ENCODE data around the gene LSS. TPM values are rescaled to one million over a fixed set of nuclear protein-coding genes. Genes with fewer than 3 reads are reported as not detected.
A peak's percentile ranks its signal among the peaks of the same experiment; 100 is the strongest.
"Not testable (repeated sequence)": the region's sequence is repeated elsewhere in the genome, so short reads cannot be mapped to it uniquely, and the experiment has no call there.

The LSS gene
- total RNA-seq, 1 experiment from 2014 or later, result 41.3 TPM

DNA sequence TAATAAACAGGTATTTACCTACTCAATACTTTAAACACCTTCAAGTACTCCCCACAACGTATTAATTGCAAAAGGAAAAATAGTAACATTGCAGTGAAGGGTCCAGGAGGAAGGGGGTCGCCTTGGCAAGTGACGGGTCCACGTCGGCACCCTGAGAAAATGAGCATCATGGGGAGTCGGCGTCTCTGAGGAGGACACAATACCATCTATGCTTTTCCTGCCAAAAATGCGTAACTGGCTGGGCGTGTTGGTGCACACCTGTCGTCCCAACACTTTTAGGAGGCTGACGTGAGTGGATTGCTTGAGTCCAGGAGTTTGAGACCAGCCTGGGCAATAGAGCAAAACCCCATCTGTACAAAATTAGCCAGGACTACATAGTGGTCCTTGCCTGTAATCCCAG lies 80.5 kb downstream of the LSS start:
- Histone ChIP-seq H3K27ac (no peak overlapping the region), H3K4me1 (no peaks in the 10 kb centered on the region; the same call in 1 of the 2 replicates)

DNA sequence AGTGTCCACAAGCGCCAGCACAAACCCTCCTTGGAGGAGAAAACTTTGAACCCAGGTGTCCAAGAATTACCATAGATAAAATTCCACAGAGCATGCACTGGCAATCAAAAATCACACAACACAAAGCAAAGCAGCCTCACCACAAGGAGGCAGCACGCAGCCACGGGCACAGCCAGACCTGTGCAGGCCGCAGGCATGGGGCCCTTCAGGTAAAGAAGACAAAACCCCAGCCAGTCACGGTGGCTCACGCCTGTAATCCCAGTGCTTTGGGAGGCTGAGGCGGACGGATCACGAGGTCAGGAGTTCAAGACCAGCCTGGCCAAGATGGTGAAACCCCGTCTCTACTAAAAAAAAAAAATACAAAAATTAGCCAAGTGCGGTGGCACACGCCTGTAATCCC lies 81.1 kb downstream of the LSS start:
- DNase-seq, result peak; percentile 57 to 69
- not testable (repeated sequence) for H3K9me3 ChIP-seq (replicated peaks); H3K27ac ChIP-seq; H3K4me1 ChIP-seq; H3K4me3 ChIP-seq; H3K27me3 ChIP-seq; H3K36me3 ChIP-seq

More for the DNA sequence above, 80.5 kb downstream of the LSS start:
- DNase-seq, result no peak
- H3K36me3 ChIP-seq, result no peaks in the 10 kb centered on the region
- H3K4me3 ChIP-seq, result no peak overlapping the region
- H3K9me3 ChIP-seq (replicated peaks), result no peaks in the 10 kb centered on the region
- no peaks in the 10 kb centered on the region for H3K27me3 ChIP-seq

DNA sequence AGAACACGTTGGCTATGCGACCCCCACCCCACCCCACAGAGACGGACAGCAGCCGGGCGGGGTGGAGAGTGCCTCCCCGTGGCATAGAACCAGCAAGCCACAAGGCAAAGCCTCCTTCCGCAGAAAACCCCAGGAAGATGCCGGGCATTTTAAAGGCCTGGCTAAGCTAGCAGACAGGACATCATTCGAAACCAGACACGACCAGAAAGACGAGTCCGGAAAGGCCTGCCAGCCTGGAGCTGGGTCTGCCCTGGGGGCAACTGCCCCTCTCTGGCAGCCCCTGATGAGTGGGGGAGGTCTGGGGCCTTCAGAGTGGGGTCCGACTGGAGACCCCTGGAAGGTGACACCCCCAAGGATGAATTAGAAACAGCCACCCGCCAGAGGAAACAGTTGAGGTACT lies 81.7 kb downstream of the LSS start:
- Histone ChIP-seq H3K4me1 (no peaks in the 10 kb centered on the region; the same call in 1 of the 2 replicates), H3K4me3 (no peak overlapping the region), H3K36me3 (no peaks in the 10 kb centered on the region), H3K9me3 (replicated peaks) (no peaks in the 10 kb centered on the region), H3K27ac (no peak overlapping the region), H3K27me3 (no peaks in the 10 kb centered on the region)
- no peak for DNase-seq

DNA sequence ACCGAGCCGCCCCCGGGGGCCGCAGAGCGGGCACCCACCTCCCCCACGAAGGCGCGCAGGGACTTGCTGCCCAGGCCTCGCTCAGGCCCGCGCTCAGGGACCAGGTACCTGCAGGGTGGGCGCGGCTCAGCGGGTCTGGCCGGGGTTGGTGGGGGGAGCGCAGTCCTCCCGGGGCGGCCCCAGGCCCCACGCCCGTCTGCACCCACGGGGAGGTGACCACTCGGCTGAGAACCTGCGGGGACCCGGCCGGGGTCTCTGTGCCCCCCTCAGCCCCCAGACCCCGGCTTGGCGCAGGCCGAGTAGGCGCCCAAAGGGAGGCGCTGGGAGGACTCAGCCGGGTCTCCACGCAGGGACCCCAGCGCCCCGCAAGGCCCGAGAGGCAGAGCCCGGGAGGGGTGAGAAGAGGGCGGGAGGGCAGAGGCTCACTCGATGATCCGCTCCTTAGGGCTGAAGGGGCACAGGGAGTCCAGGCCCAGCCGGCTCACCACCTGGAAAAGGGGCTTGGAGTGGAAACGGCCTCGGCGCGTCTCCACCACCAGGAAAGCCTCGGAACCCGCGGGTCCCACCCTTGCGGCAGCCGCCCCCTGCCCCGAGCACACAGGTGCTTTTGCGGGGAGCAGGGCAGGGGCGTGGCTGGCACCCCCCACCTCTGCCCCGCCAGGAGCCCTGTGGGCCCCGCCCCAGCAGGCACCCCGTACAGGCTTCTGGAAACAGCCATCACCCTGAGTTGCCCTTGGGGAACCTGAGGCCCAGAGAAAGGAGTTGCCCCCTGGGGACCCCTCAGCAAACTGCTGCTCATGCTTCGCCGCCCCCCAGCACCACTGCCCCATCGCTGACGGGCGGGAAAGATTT lies 82.5 kb downstream of the LSS start:
- Histone ChIP-seq H3K4me1 (no peaks in the 10 kb centered on the region; the same call in 1 of the 2 replicates), H3K4me3 (no peak overlapping the region), H3K36me3 (no peaks in the 10 kb centered on the region), H3K27ac (no peak overlapping the region), H3K27me3 (no peaks in the 10 kb centered on the region), H3K9me3 (replicated peaks) (no peaks in the 10 kb centered on the region)
- no peak for DNase-seq

DNA sequence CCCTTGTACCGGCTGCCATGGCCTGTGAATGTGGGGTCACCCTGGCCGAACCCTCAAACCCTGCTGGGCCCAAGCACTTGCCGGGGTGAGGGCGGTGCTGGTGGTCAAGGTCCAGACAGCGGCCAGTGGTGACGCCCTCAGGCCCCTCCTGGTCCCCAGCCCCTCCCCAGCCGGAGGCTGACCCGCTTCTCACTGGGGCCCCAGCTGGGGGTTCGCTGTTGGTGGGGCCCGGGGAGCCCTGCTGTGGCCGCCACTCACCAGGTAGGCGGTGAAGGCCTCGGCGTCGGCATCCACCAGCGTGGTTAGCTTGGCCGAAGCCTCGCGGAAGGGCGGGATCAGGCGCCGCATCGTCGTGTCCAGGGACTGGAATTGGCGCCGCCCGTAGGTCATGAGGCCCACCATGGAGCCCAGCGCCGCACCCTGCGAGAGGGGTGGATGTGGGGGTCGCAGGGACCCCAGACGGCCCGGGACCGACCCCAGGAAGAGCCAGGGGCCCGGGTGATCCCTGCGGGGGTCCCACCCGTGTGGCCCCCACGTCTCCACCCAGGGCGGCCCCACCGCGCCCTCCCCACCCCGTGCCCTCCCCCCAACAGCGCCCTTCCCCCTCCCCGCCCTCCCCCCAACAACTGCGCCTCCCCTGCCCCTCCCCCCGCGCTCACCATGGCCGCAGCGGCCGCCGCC lies 83.3 kb downstream of the LSS start:
- Histone ChIP-seq H3K36me3 (no peaks in the 10 kb centered on the region), H3K27ac (no peak overlapping the region), H3K9me3 (replicated peaks) (no peaks in the 10 kb centered on the region), H3K4me1 (no peaks in the 10 kb centered on the region; the same call in 1 of the 2 replicates), H3K27me3 (no peaks in the 10 kb centered on the region), H3K4me3 (no peak overlapping the region)
- DNase-seq, result no peak

DNA sequence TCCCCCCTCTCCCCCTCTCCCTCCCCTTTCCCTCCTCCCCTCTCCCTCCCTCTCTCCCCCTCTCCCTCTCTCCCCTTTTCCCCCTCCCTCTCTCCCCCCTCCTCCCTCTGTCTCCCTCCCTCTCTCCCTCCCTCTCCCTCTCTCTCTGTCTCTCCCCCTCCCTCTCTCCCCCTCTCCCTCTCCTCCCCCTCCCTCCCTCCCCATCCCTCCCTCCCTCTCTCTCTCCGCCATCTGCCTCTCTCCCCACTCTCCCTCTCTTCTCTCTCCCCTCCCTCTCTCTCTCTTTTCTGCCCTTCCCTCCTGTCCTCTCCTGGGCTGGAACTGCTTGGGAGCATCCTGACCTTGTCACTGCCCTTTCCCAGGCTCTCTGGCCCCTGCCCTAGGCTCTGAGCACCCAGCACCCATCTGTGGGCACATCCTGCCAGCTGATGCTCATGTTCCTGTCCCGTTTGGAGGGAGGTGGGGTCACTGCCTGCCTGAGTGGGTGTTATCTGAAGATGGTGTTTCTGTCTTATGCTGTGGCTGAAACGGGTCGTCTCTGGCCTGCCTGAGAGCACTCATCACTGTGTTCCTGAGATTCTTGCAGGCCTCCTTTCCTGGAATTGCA lies 84.0 kb downstream of the LSS start:
- Histone ChIP-seq H3K27ac (no peak overlapping the region), H3K27me3 (no peaks in the 10 kb centered on the region), H3K9me3 (replicated peaks) (no peaks in the 10 kb centered on the region), H3K4me1 (no peaks in the 10 kb centered on the region; the same call in 1 of the 2 replicates), H3K4me3 (no peak overlapping the region), H3K36me3 (no peaks in the 10 kb centered on the region)
- no peak for DNase-seq

DNA sequence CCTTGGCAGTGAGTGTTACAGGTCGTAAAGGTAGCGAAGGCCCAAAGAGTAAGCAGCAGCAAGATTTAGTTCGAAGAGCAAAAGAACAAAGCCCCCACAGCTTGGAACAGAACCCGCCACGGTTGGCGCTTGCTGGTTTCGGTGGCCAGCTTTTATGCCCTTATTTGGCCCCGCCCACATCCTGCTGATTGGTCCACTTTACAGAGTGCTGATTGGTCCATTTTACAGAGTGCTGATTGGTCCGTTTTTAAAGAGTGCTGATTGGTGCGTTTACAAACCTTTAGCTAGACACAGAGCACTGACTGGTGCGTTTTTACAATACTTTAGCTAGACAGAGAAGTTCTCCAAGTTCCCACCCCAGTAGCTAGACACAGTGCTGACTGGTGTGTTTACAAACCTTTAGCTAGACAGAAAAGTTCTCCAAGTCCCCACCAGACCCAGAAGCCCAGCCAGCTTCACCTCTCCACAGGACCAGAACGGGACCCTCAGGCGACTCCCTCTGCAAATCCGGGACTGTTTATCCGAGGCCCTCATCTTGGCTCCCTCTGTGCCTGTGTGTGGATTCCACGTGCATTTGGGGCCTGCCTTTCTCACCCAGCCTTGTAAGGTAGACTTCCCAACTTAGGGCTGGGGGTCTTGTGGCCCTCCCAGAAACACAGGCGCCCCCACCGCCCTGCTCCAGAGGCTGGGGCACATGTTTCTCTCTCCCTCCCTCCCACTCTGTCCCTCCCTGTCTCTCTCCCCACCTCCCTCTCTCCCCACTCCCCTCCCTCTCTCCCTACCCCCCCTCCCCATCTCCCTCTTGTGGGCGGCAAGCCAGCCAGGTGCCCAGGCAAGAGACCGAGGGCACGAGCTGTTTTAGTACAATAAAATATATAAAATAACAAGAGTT lies 85.7 kb downstream of the LSS start:
- Histone ChIP-seq H3K4me1 (no peaks in the 10 kb centered on the region), H3K9me3 (replicated peaks) (no peaks in the 10 kb centered on the region), H3K27ac (no peak overlapping the region), H3K36me3 (no peaks in the 10 kb centered on the region), H3K4me3 (no peak overlapping the region), H3K27me3 (no peaks in the 10 kb centered on the region)
- no peak for DNase-seq

DNA sequence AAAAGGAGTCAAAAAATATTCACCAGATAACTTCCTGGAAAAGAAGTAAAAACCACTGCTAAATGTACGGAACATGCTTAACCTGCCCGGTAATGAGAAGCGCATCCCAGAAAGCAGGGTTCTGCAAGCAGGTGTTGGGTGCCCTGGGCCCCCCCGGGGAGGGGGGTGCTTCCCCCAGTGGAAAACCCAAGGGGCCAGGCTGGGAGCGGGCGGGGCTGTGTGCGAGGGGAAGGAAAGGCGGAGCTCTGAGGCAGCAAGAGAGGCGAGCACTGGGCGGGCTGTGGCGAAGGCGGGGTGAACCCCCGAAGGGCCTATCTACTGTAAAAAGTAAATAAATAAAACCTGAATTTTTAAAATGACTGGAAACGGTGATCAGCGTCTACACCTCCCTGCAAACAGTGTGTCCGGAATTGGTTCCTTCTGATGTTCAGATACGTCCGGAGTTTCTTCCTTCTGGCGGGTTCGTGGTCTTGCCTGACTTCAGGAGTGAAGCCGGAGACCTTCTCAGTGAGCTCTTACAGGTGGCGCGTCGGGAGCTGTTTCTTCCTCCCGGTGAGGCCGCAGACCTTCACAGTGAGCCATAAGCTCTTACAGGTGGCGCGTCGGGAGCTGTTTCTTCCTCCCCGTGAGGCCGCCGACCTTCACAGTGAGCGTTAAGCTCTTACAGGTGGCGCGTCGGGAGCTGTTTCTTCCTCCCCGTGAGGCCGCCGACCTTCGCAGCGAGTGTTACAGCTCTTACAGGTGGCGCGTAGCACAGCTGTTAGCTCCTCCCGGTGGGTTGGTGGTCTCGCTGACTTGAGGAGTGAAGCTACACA lies 86.6 kb downstream of the LSS start:
- H3K9me3 ChIP-seq (replicated peaks), result no peaks in the 10 kb centered on the region
- no peaks in the 10 kb centered on the region for H3K4me1 ChIP-seq
- no peaks in the 10 kb centered on the region for H3K27me3 ChIP-seq
- H3K27ac ChIP-seq, result no peak overlapping the region
- no peak overlapping the region for H3K4me3 ChIP-seq
- no peak for DNase-seq
- H3K36me3 ChIP-seq, result no peaks in the 10 kb centered on the region

DNA sequence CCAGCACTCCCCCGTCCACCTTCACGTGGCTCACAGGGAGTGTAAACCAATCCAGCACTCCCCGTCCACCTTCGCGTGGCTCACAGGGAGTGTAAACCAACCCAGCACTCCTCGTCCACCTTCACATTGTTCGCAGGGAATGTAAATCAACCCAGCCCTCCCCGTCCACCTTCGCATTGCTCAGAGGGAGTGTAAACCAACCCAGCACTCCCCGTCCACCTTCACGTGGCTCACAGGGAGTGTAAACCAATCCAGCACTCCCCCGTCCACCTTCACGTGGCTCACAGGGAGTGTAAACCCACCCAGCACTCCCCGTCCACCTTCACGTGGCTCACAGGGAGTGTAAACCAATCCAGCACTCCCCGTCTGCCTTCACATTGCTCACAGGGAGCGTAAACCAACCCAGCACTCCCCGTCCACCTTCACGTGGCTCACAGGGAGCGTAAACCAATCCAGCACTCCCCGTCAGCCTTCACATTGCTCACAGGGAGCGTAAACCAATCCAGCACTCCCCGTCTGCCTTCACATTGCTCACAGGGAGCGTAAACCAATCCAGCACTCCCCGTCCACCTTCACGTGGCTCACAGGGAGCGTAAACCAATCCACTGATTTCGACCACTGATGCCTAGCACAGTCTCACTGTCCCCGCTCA lies 88.1 kb downstream of the LSS start:
- not testable (repeated sequence) for DNase-seq; H3K27ac ChIP-seq; H3K4me1 ChIP-seq; H3K27me3 ChIP-seq; H3K36me3 ChIP-seq; H3K4me3 ChIP-seq; H3K9me3 ChIP-seq (replicated peaks)

DNA sequence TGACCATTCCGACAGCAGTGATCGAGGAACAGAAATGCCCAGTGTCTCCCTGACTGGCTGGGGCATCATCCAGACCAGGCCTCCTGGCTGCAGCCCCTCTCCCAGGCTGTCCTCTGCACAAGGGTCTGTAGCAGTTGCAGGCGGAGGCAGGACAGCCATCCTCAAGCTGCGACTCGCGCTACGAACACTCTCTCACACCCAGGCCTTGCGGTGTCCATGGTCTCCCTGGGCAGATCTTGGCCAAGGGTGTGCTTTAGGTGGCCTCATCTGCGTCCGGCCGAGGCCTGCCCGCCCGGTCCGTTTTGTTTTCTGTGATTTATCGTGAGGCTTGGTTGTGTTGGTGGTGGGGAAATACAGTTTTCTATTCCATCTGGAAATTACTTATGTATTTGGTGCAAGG lies 88.9 kb downstream of the LSS start:
- H3K4me1 ChIP-seq, result no peaks in the 10 kb centered on the region
- H3K27ac ChIP-seq, result no peak overlapping the region
- no peaks in the 10 kb centered on the region for H3K27me3 ChIP-seq
- no peaks in the 10 kb centered on the region for H3K9me3 ChIP-seq (replicated peaks)
- DNase-seq, result no peak
- no peak overlapping the region for H3K4me3 ChIP-seq
- H3K36me3 ChIP-seq, result no peaks in the 10 kb centered on the region

DNA sequence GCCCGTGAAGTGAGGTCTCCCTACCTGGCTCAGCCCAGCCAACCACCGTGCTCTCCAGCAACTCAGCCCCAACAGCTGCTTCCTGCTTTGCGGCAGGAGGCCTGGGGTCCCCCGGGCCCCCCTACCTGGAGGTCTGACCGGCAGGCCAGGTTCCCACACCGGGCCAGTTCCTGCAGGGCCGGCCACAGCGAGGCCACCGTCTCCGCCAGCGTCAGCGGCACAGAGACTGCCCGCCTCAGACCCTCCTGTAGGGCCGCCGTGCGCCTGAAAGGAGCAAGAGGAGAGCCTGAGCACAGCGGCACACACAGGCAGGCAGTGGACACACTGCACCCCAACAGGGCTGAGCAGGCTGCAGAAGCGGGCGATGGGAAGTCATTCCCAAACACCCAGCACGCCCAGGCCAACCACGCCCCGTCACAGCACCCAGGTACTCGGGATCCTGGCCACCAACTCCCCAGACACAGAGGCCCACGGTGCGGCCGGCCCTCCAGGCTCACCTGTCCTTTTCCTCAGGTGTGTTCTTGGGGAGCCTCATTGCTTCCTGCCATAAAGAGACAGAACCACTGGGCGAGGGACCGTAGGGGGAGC lies 90.1 kb downstream of the LSS start:
- Histone ChIP-seq H3K36me3 (no peaks in the 10 kb centered on the region), H3K27ac (no peak overlapping the region), H3K9me3 (replicated peaks) (no peaks in the 10 kb centered on the region), H3K27me3 (no peaks in the 10 kb centered on the region), H3K4me3 (no peak overlapping the region), H3K4me1 (no peaks in the 10 kb centered on the region)
- no peak for DNase-seq
